Heart left ventricle (tissue), 16 donors: ENCODE data around the gene SPDL1. TPM values are rescaled to one million over a fixed set of nuclear protein-coding genes. Genes with fewer than 3 reads are reported as not detected.

Experiments used
- ATAC-seq, 4 donors: fragments of 200-7000 bp; cut with Tn5 transposase; one replicate each; pipeline ENCODE4 v1.9.1; 2020 to 2022; ENCODE audit warnings: moderate library complexity in 4 of 4, mild to moderate bottlenecking in 3 of 4, moderate number of reproducible peaks in 1 of 4
- DNase-seq, 5 donors: peaks; one replicate each; pipeline ENCODE4 v3.0.0-alpha.2; 2020
- H3K27ac ChIP-seq, 12 donors: fragments of 200-600 bp; sonication (generic) in 4 of 12; one replicate each; pipeline versions ENCODE4 v1.5.0 to v1.8.0; 2016 to 2022; ENCODE audit warnings: mild to moderate bottlenecking in 2 of 12
- H3K27me3 ChIP-seq, 9 donors: fragments of 200-600 bp; sonication (generic) in 2 of 9; one replicate each; pipeline versions ENCODE4 v1.5.1 to v1.8.0; 2016 to 2022; ENCODE audit warnings: mild to moderate bottlenecking in 3 of 9
- H3K36me3 ChIP-seq, 9 donors: fragments of 200-600 bp; sonication (generic) in 2 of 9; one replicate each; pipeline versions ENCODE4 v1.5.0 to v1.8.0; 2018 to 2022; ENCODE audit warnings: mild to moderate bottlenecking in 2 of 9
- H3K4me1 ChIP-seq, 12 donors: fragments of 200-600 bp; sonication (generic) in 4 of 12; one replicate each; pipeline versions ENCODE4 v1.5.0 to v1.8.0; 2016 to 2022; ENCODE audit warnings: mild to moderate bottlenecking in 3 of 12
- H3K4me3 ChIP-seq, 12 donors: fragments of 200-600 bp; sonication (generic) in 4 of 12; one replicate each; pipeline versions ENCODE4 v1.5.0 to v1.8.0; 2017 to 2022; ENCODE audit warnings: mild to moderate bottlenecking in 9 of 12, moderate library complexity in 4 of 12
- H3K9me3 ChIP-seq, 12 donors: fragments of 200-600 bp; sonication (generic) in 4 of 12; one replicate each; pipeline versions ENCODE4 v1.5.0 to v1.8.0; 2016 to 2022; ENCODE audit warnings: mild to moderate bottlenecking in 1 of 12
- POLR2A ChIP-seq, 2 donors: fragments of 450-650 bp; IDR thresholded peaks; one replicate each; pipeline ENCODE4 v1.6.1; 2017; ENCODE audit warnings: antibody characterized with exemption in 2 of 2, mild to moderate bottlenecking in 2 of 2, moderate library complexity in 2 of 2
- WGBS, 4 donors: extraction: QIAGEN DNeasy Blood & Tissue Kit in 2 of 4; methylation state at CpG; one replicate each; pipeline versions ENCODE4 v1.1.5 to v1.1.7; 2013 to 2018; 5-methylcytosine and 5-hydroxymethylcytosine counted together
- intact Hi-C, 10 donors: fragments of 100-400 bp; cut with DNase I; formaldehyde crosslinking; loops; one replicate each; pipeline versions ENCODE4 v1.11.1 to v1.14.2; 2022
- polyA plus RNA-seq, 2 donors: library from polyadenylated mRNA; stranded (reverse); fragments of 200-250 nt; gene quantifications; one replicate each; pipeline ENCODE4 v1.2.3, GENCODE V29; 2013
- total RNA-seq, 9 donors: library from RNA; depleted of rRNA in 2 of 9; stranded (reverse); fragments of >200 nt in 2 of 9; fragmentation: NEBNext Ultra II Directional in 3 of 9; extraction: Animal tissue kit (Norgen Biotek cat#: 25700) in 3 of 9; gene quantifications; one replicate each; pipeline versions ENCODE4 v1.1.0 to v1.2.4, GENCODE V29; 2016 to 2023
- TF ChIP-seq, protein P1 (sequence below), 12 donors: fragments of 200-600 bp; sonication (generic) in 4 of 12; IDR thresholded peaks; one replicate each; pipeline versions ENCODE4 v1.5.0 to v1.8.0; 2018 to 2022; ENCODE audit warnings: antibody characterized with exemption in 12 of 12, mild to moderate bottlenecking in 5 of 12
- donor health status: ischemic (EF 13 %, LVEDD 7.1; RV severe dilation, severe dysfunction).
- donor health status: healthy with polysubstance abuse.
- donor health status: DM: no; HTN: yes; CAD: no.
- donor health status: DM: no; HTN: no; CAD: no.
- donor health status: ischemic (EF 25% LVEDD 6.9; RV normal size, moderate dysfunction).
- donor health status: ischemic (EF 25% LVEDD 5.7; RV mildly dilated, moderate dysfunction).
- donor health status: healthy.
- donor health status: DM: yes; HTN: yes; CAD: no.
- donor health status: ischemic (EF 35%, LVEDD 5.7; RV mildly dilated, moderate dysfunction).
- donor health status: nonischemic (EF 11% LVEDD 7.7; RV severe dilation, severe dysfunction).
- donor health status: DM: yes; HTN: yes; CAD: no.
- donor health status: PGD.
- donor health status: ischemic (EF 29% LVEDD 5.4; RV normal size, mild dysfunction).
- donor health status: nonischemic (EF 23%, LVEDD 6.1; RV moderate dilation, normal function).

Gene SPDL1
- total and polyA plus RNA-seq, 11 donors, result 2.2 to 7.0 (median 5.0) TPM

DNA sequence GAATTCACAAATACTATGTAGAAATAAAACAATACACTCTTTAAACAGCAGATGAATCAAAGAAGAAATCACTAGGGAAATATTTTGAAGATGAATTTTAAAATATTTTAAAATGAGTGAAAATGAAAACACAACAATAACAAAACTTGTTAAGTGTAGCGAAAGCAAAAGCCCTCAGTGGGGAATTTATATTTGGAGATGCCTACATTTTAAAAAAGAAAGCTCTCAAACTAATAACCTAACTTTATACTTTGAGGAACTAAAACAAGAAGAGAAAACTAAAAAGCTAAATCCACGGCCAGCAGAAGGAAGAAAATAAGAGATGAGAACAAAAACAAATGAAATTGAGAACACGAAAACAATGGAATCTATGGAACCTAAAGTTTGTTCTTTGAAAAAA, 22.7 kb downstream of the SPDL1 start:
- no peak for ATAC-seq
- Histone ChIP-seq H3K27me3 (no peaks in the 10 kb centered on the region), H3K36me3 (peaks cover 0 to 32% (median 16%) of the 10 kb centered on the region in 9 donors), H3K4me1 (peaks cover 0 to 4% (median 0%) of the 10 kb centered on the region in 12 donors), H3K4me3 (no peak overlapping the region), H3K27ac (no peak overlapping the region), H3K9me3 (peaks cover 0 to 12% (median 0%) of the 10 kb centered on the region in 12 donors)
- 92 to 96% (median 94%) methylated on average over 3 of the region's 3 CpGs for WGBS, 4 donors
- intact Hi-C loops, result no loop called here
- no peak for DNase-seq
- TF ChIP-seq POLR2A (IDR thresholded peaks at IDR 0.05), result no peak
- TF ChIP-seq, protein P1, sequence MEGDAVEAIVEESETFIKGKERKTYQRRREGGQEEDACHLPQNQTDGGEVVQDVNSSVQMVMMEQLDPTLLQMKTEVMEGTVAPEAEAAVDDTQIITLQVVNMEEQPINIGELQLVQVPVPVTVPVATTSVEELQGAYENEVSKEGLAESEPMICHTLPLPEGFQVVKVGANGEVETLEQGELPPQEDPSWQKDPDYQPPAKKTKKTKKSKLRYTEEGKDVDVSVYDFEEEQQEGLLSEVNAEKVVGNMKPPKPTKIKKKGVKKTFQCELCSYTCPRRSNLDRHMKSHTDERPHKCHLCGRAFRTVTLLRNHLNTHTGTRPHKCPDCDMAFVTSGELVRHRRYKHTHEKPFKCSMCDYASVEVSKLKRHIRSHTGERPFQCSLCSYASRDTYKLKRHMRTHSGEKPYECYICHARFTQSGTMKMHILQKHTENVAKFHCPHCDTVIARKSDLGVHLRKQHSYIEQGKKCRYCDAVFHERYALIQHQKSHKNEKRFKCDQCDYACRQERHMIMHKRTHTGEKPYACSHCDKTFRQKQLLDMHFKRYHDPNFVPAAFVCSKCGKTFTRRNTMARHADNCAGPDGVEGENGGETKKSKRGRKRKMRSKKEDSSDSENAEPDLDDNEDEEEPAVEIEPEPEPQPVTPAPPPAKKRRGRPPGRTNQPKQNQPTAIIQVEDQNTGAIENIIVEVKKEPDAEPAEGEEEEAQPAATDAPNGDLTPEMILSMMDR (IDR thresholded peaks at IDR 0.05), result no peak

DNA sequence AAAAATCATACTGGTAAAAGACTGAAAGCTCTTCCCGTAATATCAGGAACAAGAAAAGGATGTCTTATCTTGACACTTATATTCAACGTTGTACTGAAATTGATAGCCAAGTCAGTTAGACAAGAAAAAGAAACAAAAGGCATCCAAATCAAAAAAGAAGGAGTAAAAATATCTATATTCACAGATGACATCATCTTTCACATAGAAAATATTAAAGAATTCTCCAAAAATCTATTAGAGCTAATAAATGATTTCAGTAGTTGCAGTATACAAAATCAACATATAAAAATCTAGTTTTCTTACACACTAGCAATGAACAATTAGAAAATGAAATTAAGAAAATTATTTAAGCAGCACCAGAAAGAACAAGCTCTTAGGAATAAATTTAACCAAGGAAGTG, 24.3 kb downstream of the SPDL1 start:
- no peaks in the 10 kb centered on the region for H3K27me3 ChIP-seq
- no peak for DNase-seq
- peaks cover 0 to 4% (median 0%) of the 10 kb centered on the region in 12 donors for H3K4me1 ChIP-seq
- peaks cover 0 to 15% (median 0%) of the 10 kb centered on the region in 12 donors for H3K9me3 ChIP-seq
- no peak for TF ChIP-seq POLR2A (IDR thresholded peaks at IDR 0.05)
- TF ChIP-seq, protein P1 (IDR thresholded peaks at IDR 0.05), result no peak
- no peak overlapping the region for H3K4me3 ChIP-seq
- ATAC-seq, result no peak
- no peak overlapping the region for H3K27ac ChIP-seq
- WGBS, 4 donors, result 45 to 50% (median 48%) methylated on average over 2 of the region's 2 CpGs
- H3K36me3 ChIP-seq, result peaks cover 0 to 16% (median 3%) of the 10 kb centered on the region in 9 donors
- intact Hi-C loops, result no loop called here

DNA sequence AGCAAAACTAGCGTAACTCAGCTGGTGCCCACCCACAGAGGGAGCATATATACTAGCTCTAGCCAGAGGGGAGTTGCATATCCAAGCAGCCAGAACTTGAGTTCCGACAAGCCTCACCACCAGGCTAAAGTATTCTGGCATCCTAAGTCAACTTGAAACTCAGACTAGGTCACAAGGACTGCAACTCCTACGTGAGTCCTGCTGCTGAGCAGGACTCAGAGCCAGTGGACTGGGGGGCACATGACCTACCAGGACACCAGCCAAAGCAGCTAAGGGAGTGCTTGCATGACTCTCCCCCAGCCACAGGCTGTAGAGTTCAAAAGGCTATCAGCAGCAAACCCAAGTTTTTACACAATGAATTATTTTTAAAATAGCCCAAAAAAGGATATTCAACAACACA, 26.1 kb downstream of the SPDL1 start:
- ATAC-seq, result no peak
- WGBS, 4 donors, result 54 to 81% (median 69%) methylated on average over 2 to 3 of the region's 3 CpGs
- H3K27me3 ChIP-seq, result peaks cover 0 to 4% (median 0%) of the 10 kb centered on the region in 9 donors
- H3K9me3 ChIP-seq, result peaks cover 0 to 15% (median 0%) of the 10 kb centered on the region in 12 donors
- TF ChIP-seq, protein P1 (IDR thresholded peaks at IDR 0.05), result no peak
- TF ChIP-seq POLR2A (IDR thresholded peaks at IDR 0.05), result no peak
- no peak for DNase-seq
- H3K36me3 ChIP-seq, result peaks cover 0 to under 1% (median 0%) of the 10 kb centered on the region in 9 donors
- H3K4me3 ChIP-seq, result no peak overlapping the region
- no peak overlapping the region for H3K27ac ChIP-seq
- intact Hi-C loops, result no loop called here
- peaks cover 0 to 4% (median 0%) of the 10 kb centered on the region in 12 donors for H3K4me1 ChIP-seq

DNA sequence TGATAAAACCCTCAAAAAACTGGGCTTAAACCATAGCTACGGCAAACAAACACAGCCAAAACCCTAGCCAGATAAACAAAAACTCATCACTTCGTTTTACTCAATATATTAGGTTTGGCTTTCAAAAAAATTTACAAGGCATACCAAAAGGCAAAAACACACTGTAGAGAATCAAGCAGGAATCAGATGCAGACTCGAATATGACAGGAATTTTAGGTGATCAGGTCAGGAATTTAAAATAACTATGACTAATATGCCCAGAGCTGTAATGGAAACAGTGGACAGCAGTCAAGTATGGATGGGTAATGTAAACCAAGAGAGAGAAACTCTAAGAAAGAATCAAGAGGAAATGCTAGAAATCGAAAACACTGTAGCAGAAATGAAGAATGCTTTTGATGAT, 27.0 kb downstream of the SPDL1 start:
- no peak overlapping the region for H3K4me3 ChIP-seq
- H3K27ac ChIP-seq, result no peak overlapping the region
- H3K36me3 ChIP-seq, result no peaks in the 10 kb centered on the region
- intact Hi-C loops, result no loop called here
- no peak for ATAC-seq
- TF ChIP-seq, protein P1 (IDR thresholded peaks at IDR 0.05), result no peak
- TF ChIP-seq POLR2A (IDR thresholded peaks at IDR 0.05), result no peak
- DNase-seq, result no peak
- 75 to 78% (median 78%) methylated on average over 4 of the region's 4 CpGs for WGBS, 4 donors
- H3K27me3 ChIP-seq, result peaks cover 0 to 4% (median 0%) of the 10 kb centered on the region in 9 donors
- H3K9me3 ChIP-seq, result peaks cover 0 to 15% (median 0%) of the 10 kb centered on the region in 12 donors
- H3K4me1 ChIP-seq, result peaks cover 0 to 4% (median 0%) of the 10 kb centered on the region in 12 donors
